Prostate gland (tissue), 2 donors: ENCODE results near the gene PADI6. TPM values are rescaled to one million over a fixed set of nuclear protein-coding genes. Genes with fewer than 3 reads are reported as not detected.

Experiments used
- DNase-seq: peaks from one replicate; pipeline ENCODE4 v3.0.0-alpha.2; 2019; ENCODE audit warnings: low spot score
- H3K27ac ChIP-seq, 2 donors: fragments of 200-600 bp; sonication (generic); 2 replicates each; pipeline ENCODE4 v1.5.1; 2017 to 2019
- H3K27me3 ChIP-seq: fragments of 200-600 bp; sonication (generic); replicated peaks from 2 replicates; pipeline ENCODE4 v1.5.1; 2019; ENCODE audit not compliant: insufficient read depth
- H3K36me3 ChIP-seq, 2 donors: fragments of 200-600 bp; sonication (generic); 1 replicate in 1 of 2; 2 replicates in 1 of 2; pipeline versions ENCODE4 v1.5.1 to v1.8.1; 2017 to 2019
- H3K4me1 ChIP-seq: fragments of 200-600 bp; sonication (generic); replicated peaks from 2 replicates; pipeline ENCODE4 v1.5.1; 2019
- H3K4me3 ChIP-seq, 2 donors: fragments of 200-600 bp; sonication (generic); 2 replicates each; pipeline ENCODE4 v1.5.1; 2017 to 2019
- H3K9me3 ChIP-seq: fragments of 200-600 bp; sonication (generic); 2 replicates; pipeline ENCODE4 v1.5.1; 2017
- CTCF ChIP-seq, 4 experiments: fragments of 200-600 bp in 2 of 4; fragments of 450-650 bp in 2 of 4; sonication (generic) in 2 of 4; IDR thresholded peaks; 1 replicate in 3 of 4; 2 replicates in 1 of 4; pipeline ENCODE4 v1.5.1; 2016 to 2019; ENCODE audit warnings: antibody characterized with exemption in 4 of 4, mild to moderate bottlenecking in 2 of 4, moderate library complexity in 2 of 4
- POLR2A ChIP-seq: fragments of 450-650 bp; IDR thresholded peaks from one replicate; pipeline ENCODE4 v1.6.1; 2016; ENCODE audit warnings: antibody characterized with exemption, mild to moderate bottlenecking
- POLR2AphosphoS5 ChIP-seq: sonication (generic); formaldehyde crosslinking; IDR thresholded peaks from one replicate; pipeline ENCODE4 v1.6.1; 2017; ENCODE audit warnings: antibody characterized with exemption
- WGBS: methylation state at CpG from one replicate; pipeline ENCODE4 v1.1.5; 2018; 5-methylcytosine and 5-hydroxymethylcytosine counted together
- intact Hi-C: fragments of 100-400 bp; cut with DNase I; formaldehyde crosslinking; loops from one replicate; pipeline ENCODE4 v1.14.2; 2022
- total RNA-seq, 2 donors: library from RNA; depleted of rRNA; stranded (reverse); fragments of >200 nt; gene quantifications; one replicate each; pipeline ENCODE4 v1.1.0, GENCODE V29; 2016

The PADI6 gene
- total RNA-seq, 2 donors from 2014 or later = not detected

GRCh38 chr1:17365293-17365692 is 6.7 kb upstream of the PADI6 start:
- TF ChIP-seq CTCF (IDR thresholded peaks at IDR 0.05) = no peak
- no peak for TF ChIP-seq POLR2AphosphoS5
- 60% methylated on average over 3 of the region's 3 CpGs for WGBS
- H3K27ac ChIP-seq = no peak overlapping the region
- H3K27me3 ChIP-seq = no peaks in the 10 kb centered on the region
- no peaks in the 10 kb centered on the region for H3K4me1 ChIP-seq
- no peak overlapping the region for H3K4me3 ChIP-seq
- H3K9me3 ChIP-seq = no peaks in the 10 kb centered on the region
- no peaks in the 10 kb centered on the region for H3K36me3 ChIP-seq
- intact Hi-C loops = no loop called here
- no peak for DNase-seq

GRCh38 chr1:17369466-17369865 is 2.5 kb upstream of the PADI6 start:
- H3K36me3 ChIP-seq = no peaks in the 10 kb centered on the region
- no peak overlapping the region for H3K4me3 ChIP-seq
- no peak for DNase-seq
- no peak for TF ChIP-seq POLR2AphosphoS5
- no peak for TF ChIP-seq POLR2A
- no peak for TF ChIP-seq CTCF (IDR thresholded peaks at IDR 0.05)
- no peaks in the 10 kb centered on the region for H3K9me3 ChIP-seq
- H3K27ac ChIP-seq = no peak overlapping the region
- H3K4me1 ChIP-seq = no peaks in the 10 kb centered on the region
- intact Hi-C loops = no loop called here
- no peaks in the 10 kb centered on the region for H3K27me3 ChIP-seq
- 58% methylated on average over 9 of the region's 9 CpGs for WGBS

GRCh38 chr1:17370618-17371017 is 1.4 kb upstream of the PADI6 start:
- Histone ChIP-seq H3K4me1 (no peaks in the 10 kb centered on the region), H3K36me3 (no peaks in the 10 kb centered on the region), H3K4me3 (no peak overlapping the region), H3K9me3 (no peaks in the 10 kb centered on the region), H3K27me3 (no peaks in the 10 kb centered on the region), H3K27ac (no peak overlapping the region)
- intact Hi-C loops = no loop called here
- TF ChIP-seq POLR2AphosphoS5 = no peak
- TF ChIP-seq POLR2A = no peak
- peak in 1 of 4 experiments; percentile 36 for TF ChIP-seq CTCF (IDR thresholded peaks at IDR 0.05)
- no peak for DNase-seq
- 48% methylated on average over 2 of the region's 2 CpGs for WGBS

- Histone ChIP-seq H3K27ac (no peak overlapping the region), H3K36me3 (no peaks in the 10 kb centered on the region), H3K27me3 (no peaks in the 10 kb centered on the region), H3K4me3 (no peak overlapping the region), H3K9me3 (no peaks in the 10 kb centered on the region), H3K4me1 (no peaks in the 10 kb centered on the region)
- WGBS = 81% methylated on average over 18 of the region's 18 CpGs
- intact Hi-C loops = no loop called here
- no peak for DNase-seq
- TF ChIP-seq POLR2A (no peak), POLR2AphosphoS5 (no peak), CTCF (IDR thresholded peaks at IDR 0.05) (no peak)
Measured at GRCh38 chr1:17372955-17373354, 959 bp downstream of the PADI6 start.

GRCh38 chr1:17375651-17376050 is 3.7 kb downstream of the PADI6 start:
- H3K4me3 ChIP-seq = no peak overlapping the region
- no peaks in the 10 kb centered on the region for H3K4me1 ChIP-seq
- TF ChIP-seq POLR2A = no peak
- no peak for TF ChIP-seq POLR2AphosphoS5
- no peak for TF ChIP-seq CTCF (IDR thresholded peaks at IDR 0.05)
- no peaks in the 10 kb centered on the region for H3K27me3 ChIP-seq
- WGBS = 95% methylated on average over 10 of the region's 10 CpGs
- no peak overlapping the region for H3K27ac ChIP-seq
- H3K36me3 ChIP-seq = no peaks in the 10 kb centered on the region
- no peaks in the 10 kb centered on the region for H3K9me3 ChIP-seq
- DNase-seq = no peak
- intact Hi-C loops = no loop called here
